IMR-90 (cell line): Measurements from ENCODE around the gene ACTR1A.

Experiments
- CTCF ChIP-seq: conservative IDR thresholded peaks from 2 replicates; pipeline ENCODE4 v1.5.1; 2012; ENCODE audit warnings: mild to moderate bottlenecking, low read depth, low read length, improper control_type of control experiment
- NFE2L2 ChIP-seq: fragments of 150-350 bp; IDR thresholded peaks from 2 replicates; pipeline ENCODE4 v1.6.1; 2016; ENCODE audit warnings: low read depth, mild to moderate bottlenecking, low read length
- POLR2A ChIP-seq: IDR thresholded peaks from 2 replicates; pipeline ENCODE4 v1.6.1; 2012; ENCODE audit warnings: mild to moderate bottlenecking, low read depth, low read length
- RAD21 ChIP-seq: IDR thresholded peaks from 2 replicates; pipeline ENCODE4 v1.6.1; 2012; ENCODE audit warnings: low read length, improper control_type of control experiment
- USF2 ChIP-seq: fragments of 150-350 bp; IDR thresholded peaks from 2 replicates; pipeline ENCODE4 v1.6.1; 2017; ENCODE audit warnings: mild to moderate bottlenecking, antibody characterized with exemption, low read length, low read depth

DNA sequence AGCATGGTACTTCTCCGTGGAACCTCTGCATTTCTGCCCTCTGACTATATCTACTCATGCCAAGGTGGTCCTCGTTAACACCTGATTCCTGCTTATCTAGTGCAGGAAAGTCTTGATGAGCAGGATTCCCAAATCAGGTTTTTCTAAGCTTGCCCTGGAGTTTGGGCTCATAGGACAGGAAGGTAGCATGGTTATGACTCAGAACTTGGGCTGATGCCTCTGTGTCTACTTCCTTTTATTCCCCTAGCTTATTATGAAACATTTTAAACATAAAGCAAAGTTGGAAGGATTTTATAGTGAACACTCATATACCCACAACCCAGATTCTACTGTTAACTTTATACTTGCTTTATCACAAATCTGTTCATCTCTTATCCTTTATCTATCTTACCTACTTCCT is 6.9 kb upstream of the ACTR1A start:
- no peak for TF ChIP-seq CTCF
- no peak for TF ChIP-seq USF2
- no peak for TF ChIP-seq POLR2A
- TF ChIP-seq RAD21 = no peak
- TF ChIP-seq NFE2L2 = no peak
